ENCODE measurements around the gene HOXB2.

The HOXB2 gene

GRCh38 chr17:48556576-48557401, 11.9 kb upstream of the HOXB2 start:
- no peaks in the 10 kb centered on the region for H3K27me3 Mint-ChIP-seq (ENCODE audit: low read depth, poor library complexity)
- peaks cover 97% of the 10 kb centered on the region for H3K4me1 Mint-ChIP-seq
- peak overlapping the region; percentile 100 for H3K27ac Mint-ChIP-seq
- no peak for TF ChIP-seq CTCF (IDR thresholded peaks at IDR 0.05)
- H3K36me3 Mint-ChIP-seq (ENCODE audit: low read depth): peaks cover 50% of the 10 kb centered on the region
- H3K4me3 Mint-ChIP-seq: peak overlapping the region; percentile 87
- DNase-seq: no peak
- no peaks in the 10 kb centered on the region for H3K9me3 Mint-ChIP-seq

GRCh38 chr17:48556229-48556575, 11.3 kb upstream of the HOXB2 start:
- peaks cover 97% of the 10 kb centered on the region for H3K4me1 Mint-ChIP-seq
- H3K27me3 Mint-ChIP-seq (ENCODE audit: low read depth, poor library complexity): no peaks in the 10 kb centered on the region
- peak overlapping the region; percentile 100 for H3K27ac Mint-ChIP-seq
- H3K9me3 Mint-ChIP-seq: no peaks in the 10 kb centered on the region
- no peak for DNase-seq
- peak overlapping the region; percentile 87 for H3K4me3 Mint-ChIP-seq
- no peak for TF ChIP-seq CTCF (IDR thresholded peaks at IDR 0.05)
- H3K36me3 Mint-ChIP-seq (ENCODE audit: low read depth): peaks cover 46% of the 10 kb centered on the region

- no peaks in the 10 kb centered on the region for H3K27me3 Mint-ChIP-seq (ENCODE audit: low read depth, poor library complexity)
- peak overlapping the region; percentile 100 for H3K27ac Mint-ChIP-seq
- no peaks in the 10 kb centered on the region for H3K9me3 Mint-ChIP-seq
- H3K36me3 Mint-ChIP-seq (ENCODE audit: low read depth): peaks cover 44% of the 10 kb centered on the region
- peaks cover 96% of the 10 kb centered on the region for H3K4me1 Mint-ChIP-seq
- DNase-seq: peak; percentile 74
- H3K4me3 Mint-ChIP-seq: peak overlapping the region; percentile 99
- TF ChIP-seq CTCF (IDR thresholded peaks at IDR 0.05): no peak
Measured at GRCh38 chr17:48555258-48556228, 10.6 kb upstream of the HOXB2 start.

GRCh38 chr17:48554412-48555257, 9.7 kb upstream of the HOXB2 start:
- peaks cover 96% of the 10 kb centered on the region for H3K4me1 Mint-ChIP-seq
- H3K4me3 Mint-ChIP-seq: peak overlapping the region; percentile 99
- H3K36me3 Mint-ChIP-seq (ENCODE audit: low read depth): peaks cover 51% of the 10 kb centered on the region
- H3K9me3 Mint-ChIP-seq: no peaks in the 10 kb centered on the region
- TF ChIP-seq CTCF (IDR thresholded peaks at IDR 0.05): no peak
- H3K27me3 Mint-ChIP-seq (ENCODE audit: low read depth, poor library complexity): no peaks in the 10 kb centered on the region
- peak; percentile 28 for DNase-seq
- peak overlapping the region; percentile 99 for H3K27ac Mint-ChIP-seq

GRCh38 chr17:48553826-48554225, 8.9 kb upstream of the HOXB2 start:
- Mint-ChIP-seq H3K9me3 (no peaks in the 10 kb centered on the region), H3K4me1 (peaks cover 96% of the 10 kb centered on the region), H3K27me3 (ENCODE audit: low read depth, poor library complexity) (no peaks in the 10 kb centered on the region), H3K36me3 (ENCODE audit: low read depth) (peaks cover 50% of the 10 kb centered on the region), H3K27ac (peak overlapping the region; percentile 99), H3K4me3 (peak overlapping the region; percentile 99)
- no peak for DNase-seq
- no peak for TF ChIP-seq CTCF (IDR thresholded peaks at IDR 0.05)
